ENCODE measurements around the gene YIF1A.

GRCh38 chr11:66284526-66285078, 4.3 kb downstream of the YIF1A start:
- TF ChIP-seq, protein P1, sequence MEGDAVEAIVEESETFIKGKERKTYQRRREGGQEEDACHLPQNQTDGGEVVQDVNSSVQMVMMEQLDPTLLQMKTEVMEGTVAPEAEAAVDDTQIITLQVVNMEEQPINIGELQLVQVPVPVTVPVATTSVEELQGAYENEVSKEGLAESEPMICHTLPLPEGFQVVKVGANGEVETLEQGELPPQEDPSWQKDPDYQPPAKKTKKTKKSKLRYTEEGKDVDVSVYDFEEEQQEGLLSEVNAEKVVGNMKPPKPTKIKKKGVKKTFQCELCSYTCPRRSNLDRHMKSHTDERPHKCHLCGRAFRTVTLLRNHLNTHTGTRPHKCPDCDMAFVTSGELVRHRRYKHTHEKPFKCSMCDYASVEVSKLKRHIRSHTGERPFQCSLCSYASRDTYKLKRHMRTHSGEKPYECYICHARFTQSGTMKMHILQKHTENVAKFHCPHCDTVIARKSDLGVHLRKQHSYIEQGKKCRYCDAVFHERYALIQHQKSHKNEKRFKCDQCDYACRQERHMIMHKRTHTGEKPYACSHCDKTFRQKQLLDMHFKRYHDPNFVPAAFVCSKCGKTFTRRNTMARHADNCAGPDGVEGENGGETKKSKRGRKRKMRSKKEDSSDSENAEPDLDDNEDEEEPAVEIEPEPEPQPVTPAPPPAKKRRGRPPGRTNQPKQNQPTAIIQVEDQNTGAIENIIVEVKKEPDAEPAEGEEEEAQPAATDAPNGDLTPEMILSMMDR (IDR thresholded peaks at IDR 0.05), result no peak
- no peak for TF ChIP-seq ZFX (IDR thresholded peaks at IDR 0.05; ENCODE audit: borderline replicate concordance)
